ENCODE data around the gene LDHD.

GRCh38 chr16:75097191-75097761, 19.3 kb downstream of the LDHD start:
- TF ChIP-seq, protein P1, sequence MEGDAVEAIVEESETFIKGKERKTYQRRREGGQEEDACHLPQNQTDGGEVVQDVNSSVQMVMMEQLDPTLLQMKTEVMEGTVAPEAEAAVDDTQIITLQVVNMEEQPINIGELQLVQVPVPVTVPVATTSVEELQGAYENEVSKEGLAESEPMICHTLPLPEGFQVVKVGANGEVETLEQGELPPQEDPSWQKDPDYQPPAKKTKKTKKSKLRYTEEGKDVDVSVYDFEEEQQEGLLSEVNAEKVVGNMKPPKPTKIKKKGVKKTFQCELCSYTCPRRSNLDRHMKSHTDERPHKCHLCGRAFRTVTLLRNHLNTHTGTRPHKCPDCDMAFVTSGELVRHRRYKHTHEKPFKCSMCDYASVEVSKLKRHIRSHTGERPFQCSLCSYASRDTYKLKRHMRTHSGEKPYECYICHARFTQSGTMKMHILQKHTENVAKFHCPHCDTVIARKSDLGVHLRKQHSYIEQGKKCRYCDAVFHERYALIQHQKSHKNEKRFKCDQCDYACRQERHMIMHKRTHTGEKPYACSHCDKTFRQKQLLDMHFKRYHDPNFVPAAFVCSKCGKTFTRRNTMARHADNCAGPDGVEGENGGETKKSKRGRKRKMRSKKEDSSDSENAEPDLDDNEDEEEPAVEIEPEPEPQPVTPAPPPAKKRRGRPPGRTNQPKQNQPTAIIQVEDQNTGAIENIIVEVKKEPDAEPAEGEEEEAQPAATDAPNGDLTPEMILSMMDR (IDR thresholded peaks at IDR 0.05) = no peak
- TF ChIP-seq POLR2AphosphoS5 (IDR thresholded peaks at IDR 0.05) = no peak
